NT2/D1 (cell line): ENCODE measurements around the gene TMEM106C.

Source experiments
- DNase-seq: peaks from one replicate; pipeline ENCODE4 v3.0.0-alpha.2; 2011; ENCODE audit warnings: low read depth, low spot score
- H3K27me3 ChIP-seq: 2 replicates; pipeline ENCODE4 v1.6.0; 2011; ENCODE audit warnings: mild to moderate bottlenecking; ENCODE audit not compliant: insufficient read length, insufficient read depth
- H3K36me3 ChIP-seq: 2 replicates; pipeline ENCODE4 v1.6.1; 2011; ENCODE audit warnings: mild to moderate bottlenecking, low read length, mixed read lengths; ENCODE audit not compliant: insufficient read depth, insufficient read length
- H3K4me1 ChIP-seq: 2 replicates; pipeline ENCODE4 v1.5.1; 2011; ENCODE audit not compliant: insufficient read depth, insufficient read length
- H3K4me3 ChIP-seq: 2 replicates; pipeline ENCODE4 v1.5.1; 2011; ENCODE audit warnings: low read depth; ENCODE audit not compliant: insufficient read length
- H3K9ac ChIP-seq: 2 replicates; pipeline ENCODE4 v1.6.0; 2011; ENCODE audit warnings: low read depth; ENCODE audit not compliant: insufficient read length
- H3K9me3 ChIP-seq: 2 replicates; pipeline ENCODE4 v1.5.1; 2011; ENCODE audit warnings: mild to moderate bottlenecking, low read length; ENCODE audit not compliant: insufficient read depth
- SUZ12 ChIP-seq: IDR thresholded peaks from 2 replicates; pipeline ENCODE4 v1.6.1; 2011; ENCODE audit not compliant: insufficient read length, insufficient read depth; ENCODE audit errors: extremely low read depth
- YY1 ChIP-seq: IDR thresholded peaks from 2 replicates; pipeline ENCODE4 v1.6.1; 2011; ENCODE audit not compliant: insufficient read length, insufficient read depth
- ZNF274 ChIP-seq: IDR thresholded peaks from 2 replicates; pipeline ENCODE4 v1.6.1; 2011; ENCODE audit warnings: mild to moderate bottlenecking, low read depth, low read length

Gene TMEM106C

DNA sequence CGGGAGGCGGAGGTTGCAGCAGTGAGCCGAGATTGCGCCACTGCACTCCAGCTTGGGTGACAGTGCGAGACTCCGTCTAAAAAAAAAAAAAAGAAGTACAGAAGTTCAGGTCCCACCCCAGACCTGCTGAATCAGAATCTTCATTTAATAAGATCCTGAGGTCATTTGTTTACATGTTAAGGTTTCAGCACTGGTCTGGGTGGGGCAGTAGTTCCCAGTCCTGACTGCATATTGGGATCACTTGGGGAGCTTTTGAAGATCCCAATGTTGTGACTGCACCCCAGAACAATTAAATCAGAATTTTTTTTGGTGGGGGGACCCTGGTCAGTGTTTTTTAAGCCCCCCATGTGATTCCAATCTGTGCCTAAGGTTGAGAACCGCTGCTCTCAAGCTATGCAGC, 52.6 kb downstream of the TMEM106C start:
- Histone ChIP-seq H3K4me1 (no peaks in the 10 kb centered on the region), H3K36me3 (no peaks in the 10 kb centered on the region), H3K9ac (no peak overlapping the region), H3K4me3 (no peak overlapping the region), H3K27me3 (peaks cover 99% of the 10 kb centered on the region), H3K9me3 (no peaks in the 10 kb centered on the region)
- no peak for TF ChIP-seq ZNF274
- no peak for TF ChIP-seq SUZ12
- TF ChIP-seq YY1, result no peak
- DNase-seq, result no peak

DNA sequence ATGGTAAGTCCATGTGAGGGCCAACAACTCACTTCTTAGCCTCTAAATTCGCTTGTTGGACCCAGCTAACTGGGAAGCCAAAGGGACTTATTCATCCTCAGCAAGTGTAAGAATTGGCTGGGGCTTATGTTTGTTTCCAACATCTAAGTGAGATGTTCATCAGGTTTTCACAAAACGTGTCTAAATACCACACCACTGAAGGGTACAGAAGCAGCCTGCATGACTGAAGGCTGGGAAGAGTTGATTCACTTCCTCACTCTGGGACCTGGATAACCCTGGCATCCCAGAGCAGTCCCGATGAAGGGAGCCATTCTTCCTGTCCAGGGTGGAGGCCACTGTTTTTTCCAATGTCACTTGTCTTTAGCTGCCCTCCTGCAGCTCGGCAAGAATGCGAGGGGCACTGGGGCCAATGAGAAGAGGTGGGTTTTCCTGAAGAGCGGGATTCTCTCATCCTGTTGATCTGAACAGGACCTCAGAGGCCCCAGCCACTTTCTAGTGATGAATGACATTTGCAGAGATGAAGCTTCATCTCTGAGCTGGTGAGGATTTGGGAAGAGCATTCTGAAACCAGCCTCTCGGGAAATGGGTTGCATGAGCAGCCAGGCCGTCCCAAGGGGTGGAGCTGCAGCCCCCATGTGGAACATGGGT, 53.1 kb downstream of the TMEM106C start:
- Histone ChIP-seq H3K4me3 (no peak overlapping the region), H3K9me3 (no peaks in the 10 kb centered on the region), H3K9ac (no peak overlapping the region), H3K4me1 (peaks cover 3% of the 10 kb centered on the region), H3K36me3 (no peaks in the 10 kb centered on the region), H3K27me3 (peaks cover 99% of the 10 kb centered on the region)
- TF ChIP-seq SUZ12, result no peak
- TF ChIP-seq YY1, result no peak
- TF ChIP-seq ZNF274, result no peak
- no peak for DNase-seq

DNA sequence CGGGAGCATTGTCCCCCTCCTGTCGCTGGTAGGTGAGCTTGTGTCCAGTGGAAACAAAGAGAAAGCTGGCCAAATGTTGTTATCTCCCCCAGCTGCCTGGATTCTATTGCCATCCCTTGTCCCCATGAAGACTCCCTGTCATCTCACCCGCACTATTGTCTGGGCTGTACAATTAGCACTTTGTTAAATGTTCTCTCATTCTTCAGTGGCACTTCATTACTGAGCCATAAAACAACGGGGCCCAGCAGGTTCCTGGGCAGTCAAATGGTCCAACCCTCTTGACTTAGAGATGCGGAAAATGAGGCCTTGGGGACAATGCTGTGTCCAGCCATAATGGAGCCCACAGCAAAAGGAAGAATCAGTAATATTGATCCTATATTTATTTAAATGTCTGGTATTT, 54.1 kb downstream of the TMEM106C start:
- Histone ChIP-seq H3K27me3 (peaks cover 93% of the 10 kb centered on the region), H3K9me3 (no peaks in the 10 kb centered on the region), H3K4me3 (no peak overlapping the region), H3K4me1 (peaks cover 3% of the 10 kb centered on the region), H3K36me3 (no peaks in the 10 kb centered on the region), H3K9ac (no peak overlapping the region)
- TF ChIP-seq SUZ12, result no peak
- TF ChIP-seq ZNF274, result no peak
- no peak for DNase-seq

DNA sequence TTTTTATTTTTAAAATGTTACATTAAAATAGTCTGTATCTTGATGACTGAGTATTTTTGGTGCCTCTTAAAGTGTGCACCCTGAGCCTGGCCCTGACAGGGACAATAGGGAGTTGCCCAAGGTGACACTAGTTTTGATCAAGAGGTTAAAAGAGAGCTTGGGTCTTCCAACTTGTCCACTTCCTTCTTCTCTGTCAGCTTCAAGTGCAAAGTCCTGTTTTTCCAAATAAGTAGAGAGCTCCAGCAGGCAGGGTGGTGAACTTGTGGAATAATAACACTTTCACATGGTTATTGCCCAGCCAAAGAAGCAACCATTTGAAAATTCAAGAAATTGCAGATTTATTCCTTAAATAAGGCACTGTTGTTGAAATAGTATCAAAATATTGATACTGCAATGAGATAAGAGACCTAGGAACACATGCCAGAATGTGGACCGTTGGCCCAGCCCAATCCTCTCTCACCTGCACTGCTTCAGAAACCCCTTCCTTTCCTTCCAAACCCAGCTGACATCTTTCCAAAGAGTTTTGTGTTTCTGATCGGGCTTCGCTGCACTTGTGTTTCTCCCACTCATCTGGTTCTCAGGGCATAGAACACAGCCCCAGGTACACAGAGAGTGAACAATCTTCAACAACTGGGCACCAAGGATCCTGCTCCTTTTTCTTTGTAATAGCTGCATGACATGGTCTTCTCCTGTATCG, 54.7 kb downstream of the TMEM106C start:
- Histone ChIP-seq H3K9ac (no peak overlapping the region), H3K9me3 (no peaks in the 10 kb centered on the region), H3K27me3 (peaks cover 93% of the 10 kb centered on the region), H3K4me3 (no peak overlapping the region), H3K36me3 (no peaks in the 10 kb centered on the region), H3K4me1 (peaks cover 7% of the 10 kb centered on the region)
- DNase-seq, result no peak
- TF ChIP-seq SUZ12 (no peak), ZNF274 (no peak), YY1 (no peak)
